22Rv1 (cell line): ENCODE results near the gene PTPRA.
A peak's percentile ranks its signal among the peaks of the same experiment; 100 is the strongest.

Source experiments
- H3K27ac ChIP-seq: fragments of 450-650 bp; 2 replicates; pipeline ENCODE4 v1.5.1; 2017
- ZFX ChIP-seq: fragments of 450-650 bp; IDR thresholded peaks from 2 replicates; pipeline ENCODE4 v1.6.1; 2017; ENCODE audit warnings: antibody characterized with exemption, borderline replicate concordance
- TF ChIP-seq, protein P1 (sequence below): fragments of 450-650 bp; IDR thresholded peaks from 2 replicates; pipeline ENCODE4 v1.5.1; 2017; ENCODE audit warnings: mild to moderate bottlenecking

Gene PTPRA

DNA sequence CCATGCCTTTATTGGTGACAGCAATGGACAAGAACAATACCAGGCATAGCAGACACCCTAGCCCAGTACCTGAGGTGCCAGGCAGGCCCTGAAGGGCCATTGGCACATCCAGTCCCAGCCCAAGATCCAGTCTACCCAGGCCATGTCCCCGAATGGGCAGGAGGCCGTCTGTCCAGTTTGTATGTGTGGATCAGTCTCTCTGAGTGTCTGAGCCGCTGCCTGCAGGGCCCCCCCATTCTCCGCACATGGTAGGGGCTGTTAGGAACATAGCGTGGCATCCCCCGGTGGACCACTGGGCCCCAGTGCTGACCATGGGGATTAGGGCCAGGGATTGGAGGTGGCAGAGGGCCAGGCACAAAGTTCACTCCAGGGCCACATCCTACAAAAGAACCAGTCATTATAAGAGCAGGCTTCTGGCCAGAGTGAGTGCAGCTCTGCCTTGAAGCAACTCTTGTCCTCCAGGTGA lies 37.9 kb upstream of the PTPRA start:
- no peak for TF ChIP-seq ZFX
- TF ChIP-seq, protein P1, sequence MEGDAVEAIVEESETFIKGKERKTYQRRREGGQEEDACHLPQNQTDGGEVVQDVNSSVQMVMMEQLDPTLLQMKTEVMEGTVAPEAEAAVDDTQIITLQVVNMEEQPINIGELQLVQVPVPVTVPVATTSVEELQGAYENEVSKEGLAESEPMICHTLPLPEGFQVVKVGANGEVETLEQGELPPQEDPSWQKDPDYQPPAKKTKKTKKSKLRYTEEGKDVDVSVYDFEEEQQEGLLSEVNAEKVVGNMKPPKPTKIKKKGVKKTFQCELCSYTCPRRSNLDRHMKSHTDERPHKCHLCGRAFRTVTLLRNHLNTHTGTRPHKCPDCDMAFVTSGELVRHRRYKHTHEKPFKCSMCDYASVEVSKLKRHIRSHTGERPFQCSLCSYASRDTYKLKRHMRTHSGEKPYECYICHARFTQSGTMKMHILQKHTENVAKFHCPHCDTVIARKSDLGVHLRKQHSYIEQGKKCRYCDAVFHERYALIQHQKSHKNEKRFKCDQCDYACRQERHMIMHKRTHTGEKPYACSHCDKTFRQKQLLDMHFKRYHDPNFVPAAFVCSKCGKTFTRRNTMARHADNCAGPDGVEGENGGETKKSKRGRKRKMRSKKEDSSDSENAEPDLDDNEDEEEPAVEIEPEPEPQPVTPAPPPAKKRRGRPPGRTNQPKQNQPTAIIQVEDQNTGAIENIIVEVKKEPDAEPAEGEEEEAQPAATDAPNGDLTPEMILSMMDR = no peak
- no peak overlapping the region for H3K27ac ChIP-seq

DNA sequence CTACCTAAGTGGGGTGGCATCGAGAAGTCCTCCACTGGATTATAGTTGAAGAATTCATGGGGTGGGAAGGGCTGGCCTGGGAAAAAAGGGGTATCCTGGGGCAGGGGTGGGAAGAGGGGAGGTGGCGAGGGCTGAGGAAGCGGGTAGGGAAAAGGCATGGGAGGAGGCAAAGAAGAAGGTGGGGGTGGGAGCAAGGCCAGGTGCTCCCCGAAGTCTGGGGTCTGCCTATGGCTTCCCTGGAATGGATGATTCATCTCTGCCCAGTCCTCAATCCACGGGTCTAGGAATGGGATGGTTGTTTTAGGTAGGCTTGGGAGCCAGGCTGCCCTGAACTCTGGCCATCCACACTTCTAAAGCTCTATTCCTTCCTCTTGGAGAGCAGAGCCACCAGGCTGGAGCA lies 37.2 kb upstream of the PTPRA start:
- H3K27ac ChIP-seq = no peak overlapping the region
- TF ChIP-seq ZFX = no peak
- TF ChIP-seq, protein P1 = no peak

DNA sequence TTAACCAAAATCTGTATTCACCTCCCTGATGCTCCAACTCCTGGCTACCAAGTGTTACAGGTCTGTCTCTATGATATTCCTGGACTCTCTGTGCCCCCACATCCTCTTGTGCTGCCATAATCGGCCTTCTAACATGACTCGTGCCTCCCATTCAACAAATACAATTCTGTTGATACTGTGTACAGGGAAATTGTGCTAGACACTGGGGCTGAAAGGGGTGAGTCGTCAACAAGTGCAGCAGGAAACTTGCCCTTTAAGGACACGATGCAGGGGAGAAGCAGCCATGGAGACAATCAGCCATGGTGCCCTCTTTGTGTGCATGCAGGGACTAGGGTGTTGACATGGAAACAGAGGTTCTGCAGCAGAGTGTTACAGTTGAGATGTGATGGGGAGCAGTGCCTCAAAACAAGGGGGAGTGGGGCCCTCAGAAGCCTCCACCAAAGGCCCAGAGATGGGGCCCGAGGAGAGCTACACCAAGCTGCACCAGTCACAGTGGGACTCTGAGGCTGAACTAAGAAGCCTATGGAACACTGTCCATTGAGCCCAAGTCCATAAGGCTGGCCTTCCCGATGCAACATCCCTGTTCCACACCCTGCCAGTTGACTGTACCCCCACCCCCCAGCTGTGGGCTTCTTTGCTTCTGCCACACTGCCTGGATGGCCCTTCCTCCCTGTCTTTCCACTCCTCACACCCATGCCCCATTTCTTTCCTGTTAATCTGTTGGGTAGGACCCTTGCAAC lies 35.9 kb upstream of the PTPRA start:
- no peak for TF ChIP-seq ZFX
- TF ChIP-seq, protein P1 = no peak
- H3K27ac ChIP-seq = no peak overlapping the region

DNA sequence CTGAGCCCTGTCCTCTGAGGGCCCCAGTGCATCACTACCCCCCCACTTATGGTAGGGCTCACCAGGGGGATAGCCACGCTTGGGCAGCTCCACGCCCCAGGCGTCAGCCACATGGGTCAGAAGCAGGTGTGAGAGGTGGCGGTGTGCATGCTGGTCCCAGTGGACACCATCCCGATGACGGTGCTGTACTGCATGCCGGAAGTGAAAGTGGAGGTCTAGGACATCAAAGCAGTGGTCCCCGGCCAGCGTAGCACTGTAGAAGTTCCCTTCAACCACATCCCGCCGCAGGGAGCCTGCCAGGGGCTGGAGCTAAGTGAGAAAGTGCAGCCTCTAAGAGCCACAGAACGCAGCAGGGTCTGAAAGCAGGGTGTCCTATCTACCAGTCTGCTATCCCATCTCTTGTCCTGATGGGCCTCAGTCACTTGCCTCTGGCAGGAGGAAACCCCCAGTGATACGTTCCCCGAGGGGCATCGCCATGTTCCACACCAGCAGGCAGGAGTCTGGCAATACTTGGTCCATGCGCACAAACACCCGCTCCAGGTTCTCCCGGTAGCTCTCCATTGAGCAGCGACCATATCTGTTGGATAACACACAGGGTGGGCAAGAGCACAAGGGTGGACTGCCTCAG lies 35.0 kb upstream of the PTPRA start:
- TF ChIP-seq ZFX = no peak
- TF ChIP-seq, protein P1 = no peak
- H3K27ac ChIP-seq = no peak overlapping the region

DNA sequence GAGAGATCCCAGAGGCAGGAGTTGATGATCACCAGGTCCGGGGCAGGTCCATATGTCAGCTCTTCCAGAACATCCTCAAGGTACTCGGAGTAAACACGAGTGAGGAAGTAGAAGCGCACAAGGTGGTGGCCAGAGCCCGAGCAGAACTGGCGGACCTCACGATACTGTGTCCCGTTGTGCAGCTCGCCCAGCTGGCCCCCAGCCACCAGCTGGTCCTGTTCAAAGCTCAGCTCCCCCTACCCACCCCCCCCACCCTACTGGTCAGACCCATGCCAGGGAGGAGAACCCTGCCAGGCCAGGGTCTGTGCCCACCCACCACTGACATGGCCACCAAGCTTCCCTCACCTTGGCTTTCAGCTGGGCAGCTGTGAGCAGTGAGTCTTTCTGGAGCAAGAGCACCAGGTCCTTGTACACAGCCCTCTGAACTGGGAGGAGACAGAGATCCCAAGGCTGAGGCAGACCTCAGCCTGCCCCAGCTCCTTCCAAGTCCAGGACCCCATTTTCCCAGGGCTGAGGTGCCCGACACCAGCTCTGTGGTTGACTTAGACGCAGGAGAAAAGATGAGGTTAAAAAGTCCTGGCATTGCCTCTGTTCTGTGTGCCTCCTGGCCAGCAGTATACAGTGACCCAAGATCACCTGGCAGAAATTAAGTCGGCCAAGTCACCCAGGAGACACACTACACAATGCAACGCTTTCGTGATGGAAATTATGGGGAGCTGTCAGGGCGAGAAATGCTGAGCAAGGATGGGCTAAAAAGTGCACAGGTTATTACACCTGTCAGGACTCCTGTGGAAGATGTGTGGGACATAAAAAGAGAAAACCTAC lies 34.2 kb upstream of the PTPRA start:
- H3K27ac ChIP-seq = no peak overlapping the region

DNA sequence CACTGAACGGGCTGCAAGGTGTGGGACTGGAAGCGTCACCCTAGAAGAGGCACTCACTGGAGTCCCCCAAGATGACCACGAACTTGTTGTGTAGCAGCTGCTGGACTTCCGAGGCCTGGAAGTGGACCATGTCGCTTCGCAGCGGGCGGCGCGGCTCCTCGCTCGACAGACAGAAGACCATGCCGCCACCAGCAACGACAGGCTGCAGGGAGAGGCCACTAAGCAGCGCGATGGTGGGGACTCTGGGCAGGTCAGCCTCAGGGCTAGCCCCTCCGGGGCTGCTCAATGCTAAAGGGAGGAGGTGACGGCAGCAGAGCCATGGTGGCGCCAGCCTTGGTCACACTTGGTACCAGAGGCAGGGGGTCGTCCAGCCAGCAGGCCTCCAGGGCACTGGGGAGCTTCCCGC lies 33.5 kb upstream of the PTPRA start:
- H3K27ac ChIP-seq = peak overlapping the region; percentile 74
- TF ChIP-seq, protein P1 = no peak
- no peak for TF ChIP-seq ZFX

More for the DNA sequence above, 34.2 kb upstream of the PTPRA start:
- TF ChIP-seq ZFX = no peak
- TF ChIP-seq, protein P1 = no peak
